Kidney glomerular epithelial cell (primary cell): ENCODE measurements around the gene DIS3L2.
A peak's percentile ranks its signal among the peaks of the same experiment; 100 is the strongest.

Experiments used
- DNase-seq: peaks from one replicate; lab custom pipeline; 2025; lab: John Stamatoyannopoulos, UW

DIS3L2 gene

GRCh38 chr2:232268636-232269165 is 307.2 kb downstream of the DIS3L2 start:
- no peak for DNase-seq

- DNase-seq = no peak
Measured at GRCh38 chr2:232269867-232270266, 308.4 kb downstream of the DIS3L2 start.

GRCh38 chr2:232273903-232274643 is 312.6 kb downstream of the DIS3L2 start:
- no peak for DNase-seq

GRCh38 chr2:232275670-232276069 is 314.2 kb downstream of the DIS3L2 start:
- DNase-seq = no peak

- DNase-seq = no peak
Measured at GRCh38 chr2:232276084-232276732, 314.7 kb downstream of the DIS3L2 start.

GRCh38 chr2:232276733-232277313 is 315.3 kb downstream of the DIS3L2 start:
- DNase-seq = no peak

- no peak for DNase-seq
Measured at GRCh38 chr2:232278534-232278933, 317.0 kb downstream of the DIS3L2 start.

- DNase-seq = no peak
Measured at GRCh38 chr2:232280341-232280740, 318.8 kb downstream of the DIS3L2 start.

GRCh38 chr2:232281858-232282507 is 320.5 kb downstream of the DIS3L2 start:
- no peak for DNase-seq

GRCh38 chr2:232282508-232283055 is 321.1 kb downstream of the DIS3L2 start:
- no peak for DNase-seq

GRCh38 chr2:232286001-232286868 is 324.7 kb downstream of the DIS3L2 start:
- DNase-seq = no peak

GRCh38 chr2:232287316-232287715 is 325.8 kb downstream of the DIS3L2 start:
- DNase-seq = no peak

GRCh38 chr2:232288489-232289030 is 327.0 kb downstream of the DIS3L2 start:
- DNase-seq = no peak

- DNase-seq = no peak
Measured at GRCh38 chr2:232290668-232291067, 329.2 kb downstream of the DIS3L2 start.

- no peak for DNase-seq
Measured at GRCh38 chr2:232291343-232291742, 329.8 kb downstream of the DIS3L2 start.

- DNase-seq = no peak
Measured at GRCh38 chr2:232292395-232293154, 331.1 kb downstream of the DIS3L2 start.

- no peak for DNase-seq
Measured at GRCh38 chr2:232293191-232293590, 331.7 kb downstream of the DIS3L2 start.

GRCh38 chr2:232295971-232296370 is 334.5 kb downstream of the DIS3L2 start:
- no peak for DNase-seq

- peak; percentile 38 for DNase-seq
Measured at GRCh38 chr2:232296776-232297525, 335.4 kb downstream of the DIS3L2 start.
